ENCODE measurements around the gene PROM1. TPM values are rescaled to one million over a fixed set of nuclear protein-coding genes. Genes with fewer than 3 reads are reported as not detected.

Gene PROM1
- total and polyA plus RNA-seq, 8 donors = 19.7 to 51.6 (median 22.2) TPM

GRCh38 chr4:16019649-16020048 lies 64.2 kb downstream of the PROM1 start:
- FAIRE-seq = no peak
- H3K27me3 ChIP-seq = no peaks in the 10 kb centered on the region
- no peak overlapping the region for H3K4me3 ChIP-seq
- no peaks in the 10 kb centered on the region for H3K9me3 ChIP-seq
- no peaks in the 10 kb centered on the region for H3K36me3 ChIP-seq
- TF ChIP-seq CTCF (IDR thresholded peaks at IDR 0.05) = no peak
- H3K27ac ChIP-seq = no peak overlapping the region
- ATAC-seq = no peak
- 42 to 51% methylated on average over 3 of the region's 3 CpGs for WGBS, 2 donors
- H3K4me1 ChIP-seq = no peaks in the 10 kb centered on the region
- DNase-seq = no peak
- intact Hi-C loops (cut with DNase I) = loop anchor here in 2 of 3 donors (5.0 to 10.0 kb wide), 4 partner anchors 175 to 245 kb away; no protein-coding TSS in a partner anchor

GRCh38 chr4:16018841-16019240 lies 65.0 kb downstream of the PROM1 start:
- Histone ChIP-seq H3K9me3 (no peaks in the 10 kb centered on the region), H3K36me3 (no peaks in the 10 kb centered on the region), H3K4me1 (no peaks in the 10 kb centered on the region), H3K27ac (no peak overlapping the region), H3K27me3 (no peaks in the 10 kb centered on the region), H3K4me3 (no peak overlapping the region)
- no peak for DNase-seq
- no peak for ATAC-seq
- FAIRE-seq = no peak
- intact Hi-C loops (cut with DNase I) = no loop called here
- no peak for TF ChIP-seq CTCF (IDR thresholded peaks at IDR 0.05)
- WGBS, 2 donors = 55 to 74% methylated on average over 4 of the region's 4 CpGs

GRCh38 chr4:16018061-16018676 lies 65.7 kb downstream of the PROM1 start:
- H3K9me3 ChIP-seq = no peaks in the 10 kb centered on the region
- ATAC-seq (no peak), DNase-seq (no peak), FAIRE-seq (no peak)
- 71 to 90% methylated on average over 8 of the region's 8 CpGs for WGBS, 2 donors
- no peak overlapping the region for H3K4me3 ChIP-seq
- no peak overlapping the region for H3K27ac ChIP-seq
- H3K36me3 ChIP-seq = no peaks in the 10 kb centered on the region
- intact Hi-C loops (cut with DNase I) = no loop called here
- H3K27me3 ChIP-seq = no peaks in the 10 kb centered on the region
- TF ChIP-seq CTCF (IDR thresholded peaks at IDR 0.05) = no peak
- no peaks in the 10 kb centered on the region for H3K4me1 ChIP-seq

- intact Hi-C loops (cut with DNase I) = no loop called here
These were observed 67.3 kb downstream of the PROM1 start for GRCh38 chr4:16016536-16016935.

More at GRCh38 chr4:16016536-16016935, 67.3 kb downstream of the PROM1 start:
- DNase-seq (no peak), ATAC-seq (no peak), FAIRE-seq (no peak)
- Histone ChIP-seq H3K4me3 (no peak overlapping the region), H3K9me3 (no peaks in the 10 kb centered on the region), H3K27ac (no peak overlapping the region), H3K36me3 (no peaks in the 10 kb centered on the region), H3K4me1 (no peaks in the 10 kb centered on the region), H3K27me3 (no peaks in the 10 kb centered on the region)
- WGBS, 2 donors = 35 to 53% methylated on average over 2 of the region's 2 CpGs
- no peak for TF ChIP-seq CTCF (IDR thresholded peaks at IDR 0.05)
